GM12878 (cell line): ENCODE measurements around the gene TBC1D10B. TPM values are rescaled to one million over a fixed set of nuclear protein-coding genes. Genes with fewer than 3 reads are reported as not detected.

Experiments
- ATAC-seq: fragments of 200-7000 bp; cut with Tn5 transposase; 3 replicates; pipeline ENCODE4 v1.9.1; 2020; ENCODE audit warnings: mild to moderate bottlenecking, moderate library complexity
- BruUV-seq: library from RNA; stranded (reverse); fragments of 400-500 nt; replicated peaks from 2 replicates; lab custom pipeline; 2021; lab: Mats Ljungman, UMichigan
- CTCF ChIA-PET: fragments of 300-600 bp; sonication (Branson Sonifier 250); formaldehyde crosslinking; extraction: SDS; loops from one replicate; lab custom pipeline; 2021; ENCODE audit warnings: inconsistent platforms; lab: Yijun Ruan, JAX
- POLR2A ChIA-PET: fragments of 350-600 bp; formaldehyde crosslinking; extraction: SDS; loops from one replicate; lab custom pipeline; 2021; ENCODE audit warnings: inconsistent platforms; lab: Charles Lee
- RAD21 ChIA-PET: fragments of 300-600 bp; sonication (Branson Sonifier 250); formaldehyde crosslinking; loops from one replicate; lab custom pipeline; 2023; ENCODE audit warnings: antibody characterized with exemption; ENCODE audit not compliant: unreplicated experiment; lab: Charles Lee
- SMC1A ChIA-PET: fragments of 300-600 bp; sonication (Branson Sonifier 250); formaldehyde crosslinking; loops from one replicate; lab custom pipeline; 2023; ENCODE audit not compliant: unreplicated experiment, uncharacterized antibody; lab: Charles Lee
- DNase-seq: peaks from one replicate; pipeline ENCODE4 v3.0.0-alpha.2; 2011; ENCODE audit warnings: low read depth, low spot score
- FAIRE-seq: peaks from 3 replicates; lab custom pipeline; 2011; peaks lifted over from hg19 to GRCh38; lab: Jason Lieb, UNC
- H2AFZ ChIP-seq: 2 replicates; pipeline ENCODE4 v1.6.0; 2011; ENCODE audit warnings: low read depth, low read length, control low read depth; ENCODE audit not compliant: control insufficient read depth
- H3K27ac ChIP-seq: 2 replicates; pipeline ENCODE4 v1.5.1; 2011; ENCODE audit warnings: control low read depth; ENCODE audit not compliant: control insufficient read depth, insufficient read depth
- H3K27me3 ChIP-seq, 2 experiments: replicated peaks in 1 of 2; 2 replicates each; pipeline versions ENCODE4 v1.6.0 to v1.6.1; 2011; ENCODE audit warnings: low read length in 1 of 2; ENCODE audit not compliant: control insufficient read depth in 2 of 2, insufficient read depth in 2 of 2
- H3K36me3 ChIP-seq, 2 experiments: 2 replicates each; pipeline ENCODE4 v1.5.1; 2011; ENCODE audit warnings: low read length in 1 of 2; ENCODE audit not compliant: control insufficient read depth in 2 of 2, insufficient read depth in 2 of 2
- H3K4me1 ChIP-seq: 2 replicates; pipeline ENCODE4 v1.6.1; 2011; ENCODE audit warnings: mild to moderate bottlenecking, low read length, moderate library complexity, mixed read lengths; ENCODE audit not compliant: control insufficient read depth, insufficient read depth
- H3K4me2 ChIP-seq: 2 replicates; pipeline ENCODE4 v1.6.0; 2011; ENCODE audit warnings: control low read depth; ENCODE audit not compliant: control insufficient read depth, insufficient read depth
- H3K4me3 ChIP-seq: fragments of 200-600 bp; sonication (generic); 2 replicates; pipeline ENCODE4 v1.5.1; 2016
- H3K79me2 ChIP-seq: 2 replicates; pipeline ENCODE4 v1.6.0; 2011; ENCODE audit warnings: low read length; ENCODE audit not compliant: control insufficient read depth, insufficient read depth
- H3K9ac ChIP-seq: 2 replicates; pipeline ENCODE4 v1.8.0; 2011; ENCODE audit warnings: low read length, control low read depth, mixed read lengths; ENCODE audit not compliant: control insufficient read depth, insufficient read depth
- H3K9me3 ChIP-seq: replicated peaks from 3 replicates; pipeline ENCODE4 v1.5.1; 2011; ENCODE audit warnings: mild to moderate bottlenecking, low read length; ENCODE audit not compliant: control insufficient read depth, insufficient read depth
- H4K20me1 ChIP-seq: 2 replicates; pipeline ENCODE4 v1.6.0; 2011; ENCODE audit not compliant: control insufficient read depth, insufficient read depth
- BHLHE40 ChIP-seq, 2 experiments: fragments of 450-650 bp in 1 of 2; IDR thresholded peaks; 2 replicates each; pipeline ENCODE4 v1.6.1; 2011 to 2017; ENCODE audit warnings: low read depth in 2 of 2, borderline replicate concordance in 1 of 2, improper control_type of control experiment in 1 of 2, low read length in 1 of 2, mild to moderate bottlenecking in 1 of 2
- NFXL1 ChIP-seq: fragments of 450-650 bp; IDR thresholded peaks from 2 replicates; pipeline ENCODE4 v1.6.1; 2017; ENCODE audit warnings: antibody characterized with exemption, mild to moderate bottlenecking, borderline replicate concordance
- RAD51 ChIP-seq: fragments of 450-650 bp; IDR thresholded peaks from 2 replicates; pipeline ENCODE4 v1.6.1; 2016; ENCODE audit warnings: moderate library complexity, mild to moderate bottlenecking, inconsistent platforms
- WGBS: methylation state at CpG from one replicate; pipeline ENCODE4 v1.1.6; 2016; ENCODE audit warnings: low lambda C conversion rate; ENCODE audit not compliant: insufficient replicate concordance, insufficient coverage; ENCODE audit errors: missing lambda C conversion rate; 5-methylcytosine and 5-hydroxymethylcytosine counted together
- in situ Hi-C: fragments of 300-500 bp; cut with MboI; formaldehyde crosslinking; loops from 9 replicates; pipeline ENCODE4 v1.14.3; 2018; ENCODE audit warnings: mixed read lengths
- intact Hi-C: fragments of 100-400 bp; cut with micrococcal nuclease; formaldehyde crosslinking; loops from one replicate; pipeline ENCODE4 v1.14.2; 2022; ENCODE audit not compliant: unreplicated experiment
- polyA plus RNA-seq, 11 experiments: library from polyadenylated mRNA; depleted of rRNA in 4 of 11; unstranded in 6 of 11; stranded (reverse) in 5 of 11; fragments of >200 nt; fragmentation: Nextera tagmentation in 4 of 11; fragmentation: Illumina TruSeq in 1 of 11; extraction: Ambion mirVana in 4 of 11; extraction: Trizol in 1 of 11; gene quantifications; 1 replicate in 1 of 11; 2 replicates in 10 of 11; pipeline versions ENCODE4 v1.2.1 to v1.2.3, GENCODE V29; 2011 to 2016; ENCODE audit warnings: inconsistent platforms in 2 of 11, missing spikeins in 2 of 11, low read depth in 1 of 11
- total RNA-seq, 4 experiments: library from RNA; depleted of rRNA in 3 of 4; stranded (reverse); fragments of >200 nt in 3 of 4; fragmentation: Illumina TruSeq in 1 of 4; extraction: Trizol in 1 of 4; gene quantifications; 2 replicates each; pipeline versions ENCODE4 v1.2.1 to v1.2.3, GENCODE V29; 2013 to 2021

Gene TBC1D10B
- total and polyA plus RNA-seq, 10 of the 15 experiments (the other 5 are each of a cell fraction or from before 2014, with no cell fraction given), result 2.2 to 51.2 (median 11.6) TPM

DNA sequence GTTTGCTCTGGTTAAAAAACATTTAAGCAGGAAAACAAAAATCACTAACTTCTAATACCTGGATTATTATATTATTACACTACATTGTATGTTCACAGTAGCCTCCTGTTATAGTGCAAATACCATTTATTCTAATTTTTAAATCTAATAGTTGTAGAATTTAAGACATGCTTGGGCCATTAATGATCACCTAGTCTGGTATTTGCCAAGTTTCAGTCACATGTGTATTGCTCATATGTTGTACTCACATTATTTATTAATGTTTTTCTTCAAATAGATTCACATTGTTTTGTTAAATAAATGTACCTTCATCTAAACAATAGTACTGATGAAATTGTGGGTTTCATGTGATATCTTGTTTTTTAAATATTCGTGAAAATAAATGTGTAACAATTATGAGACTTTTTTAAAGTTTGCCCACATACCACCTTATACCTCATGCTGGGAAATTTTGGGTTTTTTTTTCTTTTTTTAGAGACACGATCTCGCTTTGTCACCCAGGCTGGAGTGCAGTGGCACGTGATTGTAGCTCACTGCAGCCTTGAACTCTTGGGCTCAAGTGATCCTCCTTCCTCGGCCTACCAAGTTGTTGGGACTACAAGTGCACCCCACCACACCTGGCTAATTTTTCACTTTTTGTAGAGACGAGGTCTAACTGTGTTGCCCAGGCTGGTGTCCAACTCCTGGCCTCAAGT lies 43.0 kb upstream of the TBC1D10B start:
- Histone ChIP-seq H3K9me3 (no peaks in the 10 kb centered on the region), H3K27me3 (no peaks in the 10 kb centered on the region), H2AFZ (no peak overlapping the region), H4K20me1 (no peaks in the 10 kb centered on the region), H3K4me2 (no peak overlapping the region), H3K27ac (no peak overlapping the region), H3K4me3 (no peak overlapping the region), H3K79me2 (no peaks in the 10 kb centered on the region), H3K36me3 (peaks cover 0 to 2% of the 10 kb centered on the region in 2 experiments; a peak in 1 of 4 replicates), H3K4me1 (peaks cover 17% of the 10 kb centered on the region), H3K9ac (no peak overlapping the region)
- ChIA-PET CTCF (interaction anchor here (1.2 to 8.1 kb wide), 3 partner anchors 42 to 185 kb away, joined by 7 to 70 read pairs (median 8); partner anchors contain the start of gene TBC1D10B), RAD21 (interaction anchor here (1.4 to 1.9 kb wide), 4 partner anchors 42 to 216 kb away, joined by 3 to 5 read pairs (median 4); no protein-coding TSS in a partner anchor), SMC1A (interaction anchor here (1.0 to 1.9 kb wide), 2 partner anchors 42 to 229 kb away, joined by 3 to 4 read pairs; no protein-coding TSS in a partner anchor), POLR2A (interaction anchor here (0.6 kb wide), 1 partner anchor 27 kb away, joined by 3 read pairs; no protein-coding TSS in a partner anchor)
- TF ChIP-seq RAD51 (peak; percentile 26; the same call in 1 of the 2 replicates), NFXL1 (no peak), BHLHE40 (IDR thresholded peaks at IDR 0.05; ENCODE audit: borderline replicate concordance in 1 of 2, low read depth in 2 of 2, low read length in 1 of 2) (peak in 1 of 2 experiments; percentile 71; a peak in 2 of 4 replicates)
- intact Hi-C loops, result no loop called here
- no peak for DNase-seq
- in situ Hi-C loops, result no loop called here
- FAIRE-seq, result no peak
- BruUV-seq, result no TSS peak
- 48% methylated on average over 6 of the region's 6 CpGs for WGBS
- no peak for ATAC-seq
